Ecto neural progenitor cell (in vitro differentiated cells): ENCODE results near the gene ANKRD28.
A peak's percentile ranks its signal among the peaks of the same experiment; 100 is the strongest.
"Not testable (repeated sequence)": the region's sequence is repeated elsewhere in the genome, so short reads cannot be mapped to it uniquely, and the experiment has no call there.

Source experiments
- DNase-seq: peaks from one replicate; pipeline ENCODE4 v3.0.0-alpha.2; 2018; ENCODE audit warnings: low spot score

The ANKRD28 gene

DNA sequence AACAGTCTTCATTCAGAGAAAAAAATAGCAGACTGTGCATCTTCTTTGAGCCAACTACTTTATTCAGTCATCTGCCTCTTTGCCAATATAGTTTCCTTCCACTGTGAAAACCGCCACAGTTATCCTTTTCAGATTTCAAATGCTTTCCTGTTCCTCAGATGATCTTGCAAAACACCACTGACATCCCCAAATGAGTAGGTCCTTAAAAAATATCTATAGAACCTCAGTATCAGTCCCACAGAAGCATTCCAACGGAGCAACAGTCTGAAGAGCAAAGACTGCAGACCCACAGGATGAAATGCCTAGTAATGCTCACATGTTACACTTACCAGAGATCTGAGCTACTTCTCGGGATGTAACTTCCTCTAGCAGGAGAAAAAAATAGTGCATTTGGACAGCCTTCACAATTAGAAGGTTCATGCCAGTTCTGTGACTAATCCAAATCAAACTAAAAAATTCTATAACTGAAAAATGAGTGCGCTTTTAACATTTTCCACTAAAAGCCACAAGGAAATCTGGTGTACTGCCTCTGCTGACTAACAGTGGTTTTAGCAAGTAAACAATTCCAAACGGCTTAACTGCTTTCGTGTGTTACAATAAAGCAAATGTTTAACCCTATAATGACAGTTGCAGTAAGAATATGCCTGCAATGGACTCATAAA lies at the start of gene ANKRD28:
Gene ANKRD28, minus strand, starts transcription at position 338 of the 662 bp plus-strand sequence. CDS start 1,458 bp downstream, outside the sequence.
- DNase-seq = peak; percentile 49

DNA sequence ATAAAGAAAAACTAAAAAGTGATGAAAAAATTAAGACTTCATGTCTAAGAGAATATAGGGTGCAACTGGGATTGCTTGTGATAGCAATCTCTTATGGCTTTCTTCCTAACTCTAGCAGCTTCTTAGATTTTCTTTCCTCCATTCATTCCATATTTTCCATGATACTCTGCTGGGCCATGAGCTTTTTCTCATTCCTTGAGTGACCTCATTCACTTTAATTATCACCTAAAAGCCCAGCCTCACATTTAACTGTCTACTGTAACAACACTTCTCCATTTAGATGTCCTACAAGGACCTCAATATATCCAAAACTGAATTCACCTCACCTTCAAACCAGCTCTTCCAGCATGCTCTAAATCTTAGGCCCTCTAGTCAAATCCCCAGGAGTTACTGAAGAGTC lies 49.5 kb upstream of the ANKRD28 start:
- no peak for DNase-seq

DNA sequence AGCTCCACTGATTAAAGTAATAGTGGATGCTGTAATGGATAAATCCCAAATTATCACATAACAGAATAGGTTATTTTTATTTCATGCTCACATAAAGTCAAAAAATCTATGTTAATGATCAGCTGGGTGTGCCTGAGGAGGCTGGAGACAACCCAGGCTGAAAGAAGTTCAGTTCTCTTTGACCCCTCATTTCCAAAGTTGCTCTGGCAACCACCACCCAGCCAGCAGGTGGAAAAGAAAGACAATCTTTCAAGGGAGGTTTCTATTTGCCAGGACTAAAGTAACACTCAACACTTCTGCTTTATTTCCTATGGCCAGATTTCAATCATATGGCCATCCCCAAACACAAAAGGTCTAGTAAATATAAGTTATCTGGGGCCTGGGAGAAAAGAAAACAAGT lies 48.8 kb upstream of the ANKRD28 start:
- no peak for DNase-seq

DNA sequence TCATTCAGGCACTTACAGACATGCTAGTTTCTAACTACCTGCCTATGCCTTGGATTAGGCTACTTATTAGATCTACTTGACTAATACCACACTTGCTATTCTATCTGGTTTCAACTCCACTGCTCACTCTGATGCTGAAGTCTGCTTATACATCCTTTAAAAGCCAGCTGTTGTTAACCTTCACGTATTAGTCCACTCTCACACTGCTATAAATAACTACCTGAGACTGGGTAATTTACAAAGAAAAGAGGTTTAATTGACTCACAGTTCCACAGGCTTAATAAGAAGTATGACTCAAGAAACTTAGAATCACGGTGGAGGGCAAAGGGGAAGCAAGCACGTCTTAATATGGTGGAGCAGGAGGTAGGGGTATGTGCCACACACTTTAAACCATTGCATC lies 47.7 kb upstream of the ANKRD28 start:
- DNase-seq = no peak

DNA sequence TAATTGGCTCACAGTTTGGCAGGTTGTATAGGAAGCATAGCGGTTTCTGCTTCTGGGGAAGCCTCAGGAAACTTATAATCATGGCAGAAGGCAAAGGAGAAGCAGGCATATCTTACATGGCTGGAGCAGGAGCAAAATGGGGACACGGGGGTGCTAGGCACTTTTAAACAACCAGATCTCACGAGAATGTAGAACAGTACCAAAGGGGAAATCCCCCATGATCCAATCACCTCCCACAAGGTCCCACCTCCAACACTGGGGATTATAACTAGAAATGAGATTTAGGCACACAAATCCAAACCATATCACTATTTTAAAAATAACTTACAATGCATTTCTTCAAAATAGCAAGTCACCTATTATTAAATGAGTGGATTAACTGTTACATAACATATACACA lies 47.1 kb upstream of the ANKRD28 start:
- no peak for DNase-seq

DNA sequence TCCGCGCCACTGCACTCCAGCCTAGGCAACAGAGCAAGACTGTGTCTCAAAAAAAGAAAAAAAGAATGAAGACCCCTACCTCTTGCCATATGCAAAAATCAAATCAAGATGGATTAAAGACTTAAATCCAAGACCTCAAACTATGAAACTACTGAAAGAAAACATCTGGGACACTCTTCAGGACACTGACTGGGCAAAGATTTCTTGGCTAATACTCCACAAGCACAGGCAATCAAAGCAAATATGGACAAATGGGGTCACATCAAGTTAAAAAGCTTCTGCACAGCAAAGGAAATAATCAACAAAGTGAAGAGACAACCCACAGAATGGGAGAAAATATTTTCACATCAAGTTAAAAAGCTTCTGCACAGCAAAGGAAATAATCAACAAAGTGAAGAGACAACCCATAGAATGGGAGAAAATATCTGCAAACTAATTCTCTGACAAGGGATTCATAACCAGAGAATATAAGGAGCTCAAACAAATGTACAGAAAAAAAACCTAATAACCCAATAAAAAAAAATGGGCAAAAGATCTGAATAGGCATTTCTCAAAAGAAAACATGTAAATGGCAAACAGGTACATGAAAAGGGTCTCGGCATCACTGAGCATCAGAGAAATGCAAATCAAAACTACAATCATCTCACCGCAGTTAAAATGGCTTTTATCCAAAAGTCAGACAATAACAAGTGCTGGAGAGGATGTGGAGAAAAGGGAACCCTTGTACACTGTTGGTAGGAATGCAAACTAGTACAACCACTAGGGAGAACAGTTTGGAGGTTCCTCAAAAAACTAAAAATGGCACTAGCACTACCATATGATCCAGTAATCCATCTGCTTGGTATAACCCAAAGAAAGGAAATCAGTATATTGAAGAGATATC lies 43.6 kb upstream of the ANKRD28 start:
- not testable (repeated sequence) for DNase-seq

DNA sequence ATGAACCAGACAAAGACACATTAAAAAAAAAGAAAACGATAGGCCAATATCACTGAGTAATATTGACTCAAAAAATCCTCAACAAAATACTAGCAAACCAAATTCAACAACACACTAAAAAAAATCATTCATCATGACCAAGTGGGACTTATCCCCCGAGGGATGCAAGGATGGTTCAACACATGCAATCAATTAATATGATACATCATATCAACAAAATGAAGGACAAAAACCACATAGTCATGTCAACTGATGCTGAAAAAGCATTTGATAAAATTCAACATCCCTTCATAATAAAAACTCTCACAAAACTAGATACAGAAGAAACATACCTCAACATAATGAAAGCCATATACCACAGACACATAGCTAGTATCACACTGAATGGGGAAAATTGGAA lies 41.8 kb upstream of the ANKRD28 start:
- no peak for DNase-seq

DNA sequence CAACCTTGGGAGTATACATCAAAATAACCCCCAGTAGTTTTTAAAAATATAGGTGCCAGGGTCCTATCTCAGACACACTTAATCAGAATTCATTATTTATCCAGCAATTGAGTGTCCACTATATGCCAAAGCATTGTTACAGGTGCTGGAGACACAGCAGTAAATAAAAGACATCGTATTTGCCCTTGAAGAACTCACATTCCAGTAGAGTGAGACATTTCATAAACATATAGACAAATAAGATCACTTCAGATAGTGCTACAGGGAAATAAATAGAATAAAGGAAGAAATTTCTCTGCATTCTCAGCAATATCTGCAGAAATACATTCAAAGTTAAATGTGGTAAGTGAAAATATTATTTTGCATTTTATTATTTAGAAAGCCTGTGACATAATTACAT lies 34.1 kb upstream of the ANKRD28 start:
- DNase-seq = no peak

DNA sequence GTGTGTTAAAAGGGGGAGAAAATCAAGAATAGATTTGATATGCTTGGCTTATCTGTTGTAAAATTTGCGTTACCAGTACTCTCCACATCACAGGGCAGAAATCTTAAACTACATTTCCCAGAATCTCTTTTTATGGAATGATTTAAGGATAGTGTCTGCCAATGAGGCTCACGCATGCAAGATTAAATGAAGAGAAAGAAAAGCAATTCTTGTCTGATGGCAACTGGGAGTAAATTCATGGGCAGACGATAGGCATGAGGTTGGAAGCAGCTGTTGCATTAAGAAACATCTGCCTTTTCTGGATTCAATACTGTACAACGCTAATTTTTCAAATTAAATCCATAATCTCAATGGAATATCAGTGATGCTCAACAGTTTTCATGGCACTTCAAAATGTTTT lies 27.2 kb upstream of the ANKRD28 start:
- DNase-seq = no peak

DNA sequence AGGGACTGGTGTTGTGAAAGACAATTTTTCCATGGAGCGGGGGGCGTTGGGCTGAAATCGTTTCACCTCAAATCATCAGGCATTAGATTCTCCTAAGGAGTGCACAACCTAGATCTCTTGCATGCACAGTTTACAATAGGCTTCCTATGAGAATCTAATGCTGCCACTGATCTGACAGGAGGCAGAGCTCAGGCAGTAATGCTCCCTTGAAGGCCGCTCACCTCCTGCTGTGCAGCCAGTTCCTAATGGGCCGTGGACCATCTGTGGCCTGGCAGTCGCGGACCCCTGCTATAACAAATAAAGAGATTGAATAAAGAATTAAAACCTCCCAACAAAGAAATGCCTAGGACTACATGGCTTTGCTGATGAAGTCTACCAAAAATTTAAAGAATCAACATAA lies 25.3 kb upstream of the ANKRD28 start:
- DNase-seq = no peak

DNA sequence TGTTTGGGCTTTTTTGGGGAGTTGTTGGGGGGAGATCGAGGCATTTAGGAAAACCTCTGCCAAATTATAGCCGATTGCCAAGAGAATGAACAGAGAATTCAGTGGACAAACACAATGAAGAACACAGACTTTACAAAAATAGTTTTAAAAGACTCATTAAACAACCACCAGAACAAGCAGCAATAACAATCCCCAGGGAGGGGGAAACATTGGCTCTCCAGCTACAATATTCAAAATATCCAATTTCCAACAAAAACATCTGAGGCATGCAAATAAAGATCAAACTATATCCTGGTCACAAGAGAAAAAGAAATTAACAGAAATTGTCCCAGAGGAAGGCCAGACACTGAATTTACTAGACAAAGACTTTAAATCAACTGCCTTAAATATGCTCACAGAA lies 24.5 kb upstream of the ANKRD28 start:
- no peak for DNase-seq

DNA sequence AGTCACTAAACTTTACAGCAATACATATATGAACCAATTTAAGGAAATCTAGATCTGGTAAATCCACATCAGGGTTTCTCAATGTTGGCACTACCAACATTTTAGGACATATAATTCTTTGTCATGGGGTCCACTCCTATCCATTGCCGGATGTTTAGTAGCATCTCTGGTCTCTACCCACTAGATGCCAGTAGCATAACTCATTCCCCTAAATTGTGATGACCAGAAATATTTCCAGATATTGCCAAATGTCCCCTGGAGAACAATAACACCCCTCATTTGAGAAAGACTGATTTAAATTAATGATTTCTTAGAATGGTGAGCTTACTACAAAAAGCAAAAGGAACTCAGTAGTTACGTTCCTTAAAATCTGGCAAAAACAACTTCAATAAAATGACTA lies 23.1 kb upstream of the ANKRD28 start:
- DNase-seq = no peak

DNA sequence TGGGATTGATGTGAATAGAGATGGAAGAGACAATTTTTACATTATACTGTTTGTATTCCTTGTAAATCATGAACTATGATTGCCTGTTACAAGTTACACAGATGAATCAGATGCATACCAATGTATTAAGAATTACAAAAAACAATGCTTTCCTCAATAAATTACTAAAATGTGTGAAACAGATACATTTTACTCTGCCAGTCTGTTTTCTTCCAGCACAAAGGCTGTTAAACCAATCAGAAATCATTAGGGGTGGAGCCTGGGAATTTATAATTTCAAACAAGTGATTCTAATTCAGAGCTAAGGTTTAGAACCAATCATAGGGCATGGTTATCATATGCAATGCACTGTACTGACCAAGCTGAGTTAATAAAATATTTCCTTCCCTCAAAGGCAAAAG lies 21.8 kb upstream of the ANKRD28 start:
- DNase-seq = no peak

DNA sequence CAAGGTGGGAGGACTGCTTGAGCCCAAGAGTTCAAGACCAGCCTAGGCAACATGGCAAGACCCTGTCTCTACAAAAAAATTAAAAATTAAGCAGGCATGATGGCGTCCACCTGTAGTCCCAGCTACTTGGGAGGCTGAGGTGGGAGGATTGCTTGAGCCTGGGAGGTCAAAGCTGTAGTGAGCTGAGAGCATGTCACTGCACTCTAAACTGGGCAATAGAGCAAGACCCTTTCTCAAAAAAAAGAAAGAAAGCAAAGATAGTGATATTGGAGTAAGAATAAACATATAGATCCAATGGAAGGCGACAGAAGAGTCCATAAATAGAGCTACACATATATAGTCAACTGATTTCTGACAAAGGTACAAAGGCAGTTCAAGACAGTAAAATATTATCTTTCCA lies 21.3 kb upstream of the ANKRD28 start:
- no peak for DNase-seq

DNA sequence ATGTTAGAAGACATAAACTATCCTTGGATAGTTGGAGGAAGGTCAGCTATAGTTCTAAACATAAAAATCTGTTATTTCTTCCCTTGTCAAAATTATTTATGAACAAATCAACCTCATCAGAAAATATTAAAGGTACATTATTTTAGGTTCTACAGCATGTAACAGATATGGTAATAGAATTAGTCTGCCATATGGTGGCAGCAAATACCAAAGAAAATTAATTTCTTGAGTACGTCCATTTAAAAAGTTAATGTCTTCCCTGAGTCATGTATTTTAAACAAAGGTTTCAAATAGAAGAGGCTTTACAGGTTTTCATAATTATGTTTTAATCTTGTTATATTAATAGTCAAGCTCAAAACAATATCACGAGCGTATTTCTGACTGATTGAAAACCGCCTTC lies 17.9 kb upstream of the ANKRD28 start:
- DNase-seq = no peak

DNA sequence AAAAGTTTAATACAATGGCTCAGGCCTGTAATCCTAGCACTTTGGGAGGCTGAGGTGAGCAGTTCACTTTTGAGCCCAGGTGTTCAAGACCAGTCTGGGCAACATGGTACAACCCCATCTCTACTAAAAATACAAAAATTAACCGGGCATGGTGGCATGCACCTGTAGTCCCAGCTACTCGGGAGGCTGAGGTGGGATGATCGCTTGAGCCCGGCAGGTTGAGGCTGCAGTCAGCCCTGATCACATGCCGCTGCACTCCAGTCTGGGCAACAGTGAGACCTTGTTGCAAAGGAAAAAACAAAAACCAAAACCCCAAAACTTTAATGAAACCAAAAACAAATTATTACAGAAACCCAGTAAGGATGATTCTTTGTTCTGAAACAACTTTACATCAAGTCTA lies 15.3 kb upstream of the ANKRD28 start:
- not testable (repeated sequence) for DNase-seq

DNA sequence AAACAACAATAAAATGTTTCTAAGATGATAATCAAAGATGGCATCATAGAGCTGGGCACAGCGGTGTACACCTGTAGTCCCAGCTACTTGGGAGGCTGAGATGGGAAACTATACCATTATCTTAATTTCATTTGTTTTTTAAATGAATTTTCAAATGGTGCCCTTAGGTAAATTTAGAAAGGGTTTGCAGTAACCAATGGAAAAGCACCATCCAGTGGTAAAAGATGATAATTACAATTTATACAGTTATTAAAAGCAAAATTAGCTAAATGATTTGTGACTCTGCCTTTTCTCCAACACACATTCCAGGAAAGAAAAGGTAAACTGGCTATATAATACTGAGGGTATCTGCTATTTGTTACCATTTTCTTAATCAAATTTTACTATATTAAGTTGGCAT lies 14.4 kb upstream of the ANKRD28 start:
- no peak for DNase-seq

DNA sequence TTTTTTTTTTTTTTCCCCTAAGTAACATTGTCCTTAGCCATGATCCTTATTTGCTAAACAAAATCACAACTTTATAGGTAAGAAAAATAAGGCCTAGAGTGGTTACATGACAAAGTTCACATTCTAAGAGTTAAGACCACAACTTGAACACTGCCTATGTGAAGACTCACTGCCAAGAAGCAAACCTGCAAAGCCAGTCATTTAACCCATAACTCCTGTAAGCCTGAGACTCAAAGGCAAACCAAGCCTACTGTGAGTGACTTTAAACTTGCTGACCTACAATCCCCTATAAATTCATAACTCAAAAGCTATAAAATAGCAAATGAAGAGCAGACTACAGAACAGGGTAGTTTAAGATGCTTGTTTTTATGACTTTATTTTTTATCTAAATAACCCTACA lies 12.9 kb upstream of the ANKRD28 start:
- DNase-seq = no peak

DNA sequence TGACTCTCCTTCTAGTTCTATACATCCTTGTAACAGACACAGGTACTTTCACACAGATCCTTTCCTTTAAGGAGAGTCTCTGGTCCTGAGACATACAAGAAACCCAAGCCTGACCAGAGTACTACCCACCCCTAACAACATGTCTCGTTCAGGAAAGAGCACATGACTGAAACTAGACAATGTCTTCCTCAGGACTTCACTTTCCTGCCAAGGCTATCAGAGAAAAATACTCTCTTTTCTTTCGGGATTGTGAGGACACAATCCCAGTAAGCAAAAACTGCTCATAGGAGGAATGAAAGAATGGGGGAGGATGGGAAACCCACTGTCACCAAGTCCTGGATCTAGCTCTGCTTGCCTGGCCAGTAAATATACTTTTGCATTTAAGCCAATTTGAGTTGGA lies 11.5 kb upstream of the ANKRD28 start:
- DNase-seq = no peak

DNA sequence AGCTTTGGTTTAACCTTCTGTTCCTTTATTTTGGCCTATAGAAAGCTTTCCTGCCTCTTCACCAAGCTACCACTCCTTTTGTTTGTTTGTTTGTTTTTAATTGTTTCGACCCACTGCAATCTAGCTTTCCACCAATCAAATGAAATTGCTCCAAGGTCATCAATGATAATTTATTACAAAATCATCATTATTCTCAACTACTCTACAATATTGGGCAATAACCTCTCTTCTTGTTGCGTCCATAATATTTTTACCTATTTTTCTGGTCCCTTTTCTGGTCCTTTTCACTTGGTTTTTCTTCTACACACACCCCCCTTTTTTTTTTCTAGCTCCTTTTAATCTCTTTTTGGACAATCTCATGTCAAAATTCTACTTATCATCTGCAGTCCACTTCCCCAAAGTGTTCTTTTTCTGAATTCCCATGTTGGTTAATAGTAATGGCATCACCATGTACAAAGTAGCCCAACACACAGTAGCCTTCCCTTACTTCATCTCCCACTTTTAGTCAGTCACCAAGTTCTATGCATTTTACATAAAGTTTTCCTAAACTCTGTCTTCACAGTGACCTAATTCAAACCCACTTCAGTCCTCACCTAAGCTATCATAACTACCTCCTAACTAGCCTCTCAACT lies 11.0 kb upstream of the ANKRD28 start:
- no peak for DNase-seq

DNA sequence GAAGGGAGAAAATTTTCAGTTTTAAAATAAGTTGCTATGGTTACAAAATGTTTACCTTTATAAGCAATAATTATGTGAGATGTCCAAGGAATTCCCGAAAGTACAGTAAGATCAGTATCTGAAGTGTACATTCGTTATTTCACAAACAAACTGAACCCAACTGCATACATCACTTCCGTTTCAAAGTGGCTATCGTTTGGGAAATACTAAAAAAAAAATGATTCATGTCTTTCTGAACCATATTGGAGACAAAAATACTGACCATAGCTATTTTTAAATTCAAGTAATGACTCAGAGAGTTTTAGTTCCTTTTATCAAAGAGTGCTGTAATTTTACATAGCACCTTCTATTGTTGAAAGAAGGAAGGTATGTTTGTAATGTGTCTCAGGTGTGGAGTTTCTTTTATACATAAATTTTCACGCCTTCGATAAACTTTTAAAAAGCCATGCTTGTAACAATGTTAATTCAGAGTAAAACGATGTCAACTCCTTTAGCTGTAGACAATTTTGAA lies 8.0 kb upstream of the ANKRD28 start:
- DNase-seq = no peak

DNA sequence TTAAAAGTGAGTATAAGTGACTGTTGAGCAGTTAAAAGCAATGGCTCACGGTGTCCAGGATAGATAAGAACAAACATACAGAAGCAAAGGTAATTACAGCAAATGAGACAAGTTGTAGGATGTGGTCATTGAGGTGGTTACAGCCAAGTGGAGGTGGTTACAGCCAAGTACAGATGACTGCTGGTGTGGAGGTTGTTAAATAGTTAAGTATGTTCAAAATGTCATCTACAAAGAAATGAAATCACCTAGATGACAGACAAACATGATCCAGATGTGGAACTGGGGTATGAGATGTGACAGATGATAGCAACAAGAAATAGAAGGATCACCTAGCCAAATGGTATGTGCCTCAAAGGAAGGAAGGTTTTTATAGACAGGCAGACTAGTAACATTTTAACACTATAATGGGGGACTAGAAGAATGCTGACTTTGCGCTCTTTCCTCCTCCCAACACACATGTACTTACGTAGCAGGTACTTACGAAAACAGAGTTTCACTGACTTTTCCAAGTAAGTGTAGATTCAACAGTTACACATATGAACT lies 6.8 kb upstream of the ANKRD28 start:
- no peak for DNase-seq

DNA sequence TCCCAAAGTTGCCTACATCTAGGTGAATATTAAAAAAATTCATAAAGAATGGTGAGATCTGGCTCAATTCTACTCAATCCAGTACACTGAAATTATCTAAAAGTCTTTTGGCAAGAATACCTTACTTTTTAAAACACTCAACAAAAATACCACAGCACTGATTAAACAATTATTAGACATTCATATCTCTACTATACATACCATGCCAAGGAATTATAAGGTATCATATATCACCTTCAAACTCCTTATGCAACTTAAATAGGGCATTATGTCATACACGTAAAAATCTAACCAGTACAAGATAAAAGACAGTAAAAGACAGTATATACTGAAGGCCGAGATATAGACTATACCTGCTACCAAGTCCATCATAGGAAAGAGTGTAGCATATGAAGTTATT lies 6.1 kb upstream of the ANKRD28 start:
- no peak for DNase-seq
